ENCODE results near the gene CPNE1. TPM values are rescaled to one million over a fixed set of nuclear protein-coding genes. Genes with fewer than 3 reads are reported as not detected.

The CPNE1 gene
- total RNA-seq, 3 donors from 2014 or later, result 41.1 to 135 (median 117) TPM

DNA sequence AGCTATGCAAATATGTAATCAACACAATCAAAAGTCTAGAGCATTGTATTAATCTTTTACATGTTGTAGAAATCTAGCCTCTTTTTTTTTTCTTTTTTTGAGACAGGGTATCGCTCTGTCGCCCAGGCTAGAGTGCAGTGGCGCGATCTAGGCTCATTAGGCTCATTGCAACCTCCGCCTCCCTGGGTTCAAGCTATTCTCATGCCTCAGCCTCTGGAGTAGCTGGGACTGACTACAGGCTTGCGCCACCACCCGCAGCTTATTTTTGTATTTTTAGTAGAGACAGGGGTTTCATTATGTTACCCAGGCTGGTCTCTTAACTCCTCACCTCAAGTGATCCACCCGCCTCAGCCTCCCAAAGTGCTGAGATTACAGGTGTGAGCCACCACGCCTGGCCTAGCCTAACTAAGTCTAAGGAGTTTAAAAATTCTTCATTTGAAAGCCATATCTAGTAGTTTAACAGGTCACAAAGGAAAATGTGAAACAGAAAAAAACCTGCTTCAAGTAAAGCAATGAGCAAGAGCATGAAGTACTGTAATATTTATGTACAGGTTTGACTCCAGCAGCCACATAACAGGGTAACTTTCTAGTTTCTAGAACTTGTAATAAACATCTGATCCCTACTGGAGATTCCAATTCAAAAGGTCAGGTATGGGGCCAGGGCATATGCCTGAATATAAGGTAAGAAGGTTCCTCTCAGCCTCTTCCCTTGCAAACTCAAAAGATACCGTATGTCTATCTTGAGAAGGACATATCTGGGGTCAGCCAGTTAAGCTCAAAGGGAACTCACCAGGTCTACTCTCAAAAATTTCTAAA lies 4.4 kb downstream of the CPNE1 start:
- TF ChIP-seq POLR2AphosphoS5 (IDR thresholded peaks at IDR 0.05), result no peak
- TF ChIP-seq POLR2A (IDR thresholded peaks at IDR 0.05), result no peak
- TF ChIP-seq, protein P1, sequence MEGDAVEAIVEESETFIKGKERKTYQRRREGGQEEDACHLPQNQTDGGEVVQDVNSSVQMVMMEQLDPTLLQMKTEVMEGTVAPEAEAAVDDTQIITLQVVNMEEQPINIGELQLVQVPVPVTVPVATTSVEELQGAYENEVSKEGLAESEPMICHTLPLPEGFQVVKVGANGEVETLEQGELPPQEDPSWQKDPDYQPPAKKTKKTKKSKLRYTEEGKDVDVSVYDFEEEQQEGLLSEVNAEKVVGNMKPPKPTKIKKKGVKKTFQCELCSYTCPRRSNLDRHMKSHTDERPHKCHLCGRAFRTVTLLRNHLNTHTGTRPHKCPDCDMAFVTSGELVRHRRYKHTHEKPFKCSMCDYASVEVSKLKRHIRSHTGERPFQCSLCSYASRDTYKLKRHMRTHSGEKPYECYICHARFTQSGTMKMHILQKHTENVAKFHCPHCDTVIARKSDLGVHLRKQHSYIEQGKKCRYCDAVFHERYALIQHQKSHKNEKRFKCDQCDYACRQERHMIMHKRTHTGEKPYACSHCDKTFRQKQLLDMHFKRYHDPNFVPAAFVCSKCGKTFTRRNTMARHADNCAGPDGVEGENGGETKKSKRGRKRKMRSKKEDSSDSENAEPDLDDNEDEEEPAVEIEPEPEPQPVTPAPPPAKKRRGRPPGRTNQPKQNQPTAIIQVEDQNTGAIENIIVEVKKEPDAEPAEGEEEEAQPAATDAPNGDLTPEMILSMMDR (IDR thresholded peaks at IDR 0.05), result no peak
- Histone ChIP-seq H3K9me3 (no peaks in the 10 kb centered on the region), H3K36me3 (no peaks in the 10 kb centered on the region), H3K4me3 (peak overlapping the region in 1 of 3 donors; percentile 93), H3K27me3 (no peaks in the 10 kb centered on the region), H3K4me1 (peaks cover 3 to 22% of the 10 kb centered on the region in 2 donors), H3K27ac (peak overlapping the region; percentile 45 to 68)
- intact Hi-C loops (cut with DNase I; ENCODE audit: low total_unique reads), result no loop called here
- no peak for DNase-seq (ENCODE audit: low spot score in 2 of 2)

DNA sequence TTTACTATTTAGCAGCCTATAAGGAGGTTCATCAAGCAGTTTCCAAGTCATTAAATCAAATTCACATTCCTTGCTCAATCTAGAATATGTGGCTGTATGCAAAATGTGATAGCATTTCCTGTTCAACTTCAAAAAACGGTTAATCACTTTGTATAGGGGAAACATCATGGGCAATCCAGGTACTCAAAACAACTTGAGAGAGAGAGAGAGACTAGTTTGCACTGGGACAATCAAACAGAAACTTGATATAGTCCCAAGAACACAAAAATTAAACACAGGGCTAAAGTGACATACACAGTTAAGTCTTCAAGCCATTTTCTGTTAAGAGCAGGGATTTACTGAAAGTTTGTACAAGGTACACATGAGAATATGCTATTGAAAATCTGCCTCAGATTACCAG lies 7.4 kb downstream of the CPNE1 start:
- Histone ChIP-seq H3K9me3 (no peaks in the 10 kb centered on the region), H3K27me3 (no peaks in the 10 kb centered on the region), H3K4me1 (peaks cover 3 to 18% of the 10 kb centered on the region in 2 donors), H3K27ac (no peak overlapping the region), H3K36me3 (no peaks in the 10 kb centered on the region), H3K4me3 (no peak overlapping the region)
- TF ChIP-seq, protein P1 (IDR thresholded peaks at IDR 0.05), result no peak
- TF ChIP-seq POLR2A (IDR thresholded peaks at IDR 0.05), result no peak
- TF ChIP-seq POLR2AphosphoS5 (IDR thresholded peaks at IDR 0.05), result no peak
- intact Hi-C loops (cut with DNase I; ENCODE audit: low total_unique reads), result no loop called here
- no peak for DNase-seq (ENCODE audit: low spot score in 2 of 2)

GRCh38 chr20:35654415-35654814 lies 10.3 kb downstream of the CPNE1 start:
- TF ChIP-seq, protein P1 (IDR thresholded peaks at IDR 0.05), result no peak
- TF ChIP-seq POLR2AphosphoS5 (IDR thresholded peaks at IDR 0.05), result no peak
- no peak for TF ChIP-seq POLR2A (IDR thresholded peaks at IDR 0.05)
- H3K27me3 ChIP-seq, result no peaks in the 10 kb centered on the region
- H3K27ac ChIP-seq, result no peak overlapping the region
- no peak for DNase-seq (ENCODE audit: low spot score in 2 of 2)
- intact Hi-C loops (cut with DNase I; ENCODE audit: low total_unique reads), result no loop called here
- H3K4me1 ChIP-seq, result peaks cover 0 to 8% of the 10 kb centered on the region in 2 donors
- no peaks in the 10 kb centered on the region for H3K36me3 ChIP-seq
- no peak overlapping the region for H3K4me3 ChIP-seq
- H3K9me3 ChIP-seq, result no peaks in the 10 kb centered on the region

GRCh38 chr20:35653893-35654292 lies 10.8 kb downstream of the CPNE1 start:
- intact Hi-C loops (cut with DNase I; ENCODE audit: low total_unique reads), result no loop called here
- Histone ChIP-seq H3K9me3 (no peaks in the 10 kb centered on the region), H3K4me3 (no peak overlapping the region), H3K4me1 (peaks cover 0 to 8% of the 10 kb centered on the region in 2 donors), H3K36me3 (no peaks in the 10 kb centered on the region), H3K27me3 (no peaks in the 10 kb centered on the region), H3K27ac (no peak overlapping the region)
- TF ChIP-seq, protein P1 (IDR thresholded peaks at IDR 0.05), result no peak
- TF ChIP-seq POLR2A (IDR thresholded peaks at IDR 0.05) (no peak), POLR2AphosphoS5 (IDR thresholded peaks at IDR 0.05) (no peak)
- no peak for DNase-seq (ENCODE audit: low spot score in 2 of 2)

- no peak for DNase-seq (ENCODE audit: low spot score in 2 of 2)
- Histone ChIP-seq H3K9me3 (no peaks in the 10 kb centered on the region), H3K4me3 (no peak overlapping the region), H3K36me3 (no peaks in the 10 kb centered on the region), H3K4me1 (peaks cover 0 to 8% of the 10 kb centered on the region in 2 donors), H3K27me3 (no peaks in the 10 kb centered on the region), H3K27ac (no peak overlapping the region)
- TF ChIP-seq, protein P1 (IDR thresholded peaks at IDR 0.05), result no peak
- TF ChIP-seq POLR2A (IDR thresholded peaks at IDR 0.05) (no peak), POLR2AphosphoS5 (IDR thresholded peaks at IDR 0.05) (no peak)
- intact Hi-C loops (cut with DNase I; ENCODE audit: low total_unique reads), result no loop called here
These were observed 11.3 kb downstream of the CPNE1 start for GRCh38 chr20:35653430-35653734.
